ENCODE results near the gene RPTOR.

GRCh38 chr17:81006891-81007290, 462.3 kb downstream of the RPTOR start:
- no peak for TF ChIP-seq POLR2A (IDR thresholded peaks at IDR 0.05)
- no peak for TF ChIP-seq CTCF (IDR thresholded peaks at IDR 0.05)
